ENCODE results near the gene CFAP61.

The CFAP61 gene

GRCh38 chr20:20358801-20359200 is 306.5 kb downstream of the CFAP61 start:
- H3K36me3 ChIP-seq = no peaks in the 10 kb centered on the region
- H3K4me3 ChIP-seq (ENCODE audit: low read depth, low read length) = no peak overlapping the region
- H3K4me1 ChIP-seq = peaks cover 11% of the 10 kb centered on the region
- no peak for TF ChIP-seq CTCF (IDR thresholded peaks at IDR 0.05; ENCODE audit: low read depth, low read length)
- no peaks in the 10 kb centered on the region for H3K27me3 ChIP-seq
- no peaks in the 10 kb centered on the region; the same call in 1 of the 2 replicates for H3K9me3 ChIP-seq
- no peak for DNase-seq

- TF ChIP-seq CTCF (IDR thresholded peaks at IDR 0.05; ENCODE audit: low read depth, low read length) = no peak
- H3K27me3 ChIP-seq = no peaks in the 10 kb centered on the region
Observed at GRCh38 chr20:20359628-20360027, 307.3 kb downstream of the CFAP61 start.

GRCh38 chr20:20360464-20360863 is 308.1 kb downstream of the CFAP61 start:
- peak; percentile 66 for DNase-seq
- Histone ChIP-seq H3K4me1 (peaks cover 11% of the 10 kb centered on the region), H3K9me3 (peaks cover 2% of the 10 kb centered on the region; the same call in 1 of the 2 replicates), H3K4me3 (ENCODE audit: low read depth, low read length) (no peak overlapping the region), H3K27me3 (no peaks in the 10 kb centered on the region), H3K36me3 (no peaks in the 10 kb centered on the region)
- peak; percentile 97 for TF ChIP-seq CTCF (IDR thresholded peaks at IDR 0.05; ENCODE audit: low read depth, low read length)

More at GRCh38 chr20:20359628-20360027, 307.3 kb downstream of the CFAP61 start:
- no peak overlapping the region for H3K4me3 ChIP-seq (ENCODE audit: low read depth, low read length)
- DNase-seq = no peak
- H3K36me3 ChIP-seq = no peaks in the 10 kb centered on the region
- H3K4me1 ChIP-seq = peaks cover 11% of the 10 kb centered on the region
- H3K9me3 ChIP-seq = peaks cover 2% of the 10 kb centered on the region; the same call in 1 of the 2 replicates

GRCh38 chr20:20362774-20363433 is 310.6 kb downstream of the CFAP61 start:
- peaks cover 11% of the 10 kb centered on the region for H3K4me1 ChIP-seq
- peaks cover 2% of the 10 kb centered on the region; the same call in 1 of the 2 replicates for H3K9me3 ChIP-seq
- peak overlapping the region; percentile 41 for H3K4me3 ChIP-seq (ENCODE audit: low read depth, low read length)
- H3K27me3 ChIP-seq = peaks cover 5% of the 10 kb centered on the region
- TF ChIP-seq CTCF (IDR thresholded peaks at IDR 0.05; ENCODE audit: low read depth, low read length) = peak; percentile 32
- DNase-seq = peak; percentile 80
- H3K36me3 ChIP-seq = no peaks in the 10 kb centered on the region

GRCh38 chr20:20363434-20363798 is 311.1 kb downstream of the CFAP61 start:
- Histone ChIP-seq H3K9me3 (peaks cover 2% of the 10 kb centered on the region; the same call in 1 of the 2 replicates), H3K27me3 (peaks cover 10% of the 10 kb centered on the region), H3K36me3 (no peaks in the 10 kb centered on the region), H3K4me1 (peaks cover 11% of the 10 kb centered on the region), H3K4me3 (ENCODE audit: low read depth, low read length) (no peak overlapping the region)
- no peak for DNase-seq
- TF ChIP-seq CTCF (IDR thresholded peaks at IDR 0.05; ENCODE audit: low read depth, low read length) = no peak

GRCh38 chr20:20363799-20364592 is 311.7 kb downstream of the CFAP61 start:
- no peak for DNase-seq
- Histone ChIP-seq H3K36me3 (no peaks in the 10 kb centered on the region), H3K27me3 (peaks cover 16% of the 10 kb centered on the region), H3K4me1 (peaks cover 11% of the 10 kb centered on the region), H3K4me3 (ENCODE audit: low read depth, low read length) (no peak overlapping the region), H3K9me3 (peaks cover 2% of the 10 kb centered on the region; the same call in 1 of the 2 replicates)
- no peak for TF ChIP-seq CTCF (IDR thresholded peaks at IDR 0.05; ENCODE audit: low read depth, low read length)
